ENCODE data around the gene FDX1.
"Not testable (repeated sequence)": the region's sequence is repeated elsewhere in the genome, so short reads cannot be mapped to it uniquely, and the experiment has no call there.

Gene FDX1, protein sequence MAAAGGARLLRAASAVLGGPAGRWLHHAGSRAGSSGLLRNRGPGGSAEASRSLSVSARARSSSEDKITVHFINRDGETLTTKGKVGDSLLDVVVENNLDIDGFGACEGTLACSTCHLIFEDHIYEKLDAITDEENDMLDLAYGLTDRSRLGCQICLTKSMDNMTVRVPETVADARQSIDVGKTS

DNA sequence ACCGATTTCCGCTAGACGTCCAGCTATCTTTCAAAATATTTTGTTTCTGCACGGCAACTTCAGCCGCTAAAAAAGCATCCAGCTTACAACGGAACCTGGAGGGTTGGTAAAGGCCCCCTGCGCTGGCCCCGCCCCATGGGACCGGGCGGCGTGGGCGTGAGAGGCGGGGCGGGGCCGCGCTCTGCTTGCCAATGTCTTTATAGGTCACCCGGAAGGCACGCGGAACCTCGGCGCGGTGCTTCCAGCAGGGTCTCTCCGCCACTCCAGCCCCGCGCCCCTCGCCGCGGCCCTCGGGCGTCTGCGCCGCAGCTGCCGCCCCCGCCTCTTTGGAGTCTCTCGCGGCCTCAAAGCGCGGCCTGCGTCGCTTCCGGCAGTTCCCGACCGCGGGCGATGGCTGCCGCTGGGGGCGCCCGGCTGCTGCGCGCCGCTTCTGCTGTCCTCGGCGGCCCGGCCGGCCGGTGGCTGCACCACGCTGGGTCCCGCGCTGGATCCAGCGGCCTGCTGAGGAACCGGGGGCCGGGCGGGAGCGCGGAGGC lies at the start of gene FDX1:
FDX1 (plus strand) TSS at position 218 of the 536 bp plus-strand sequence; CDS start at position 391, 173 bp downstream.
- DNase-seq = peak; percentile 94

DNA sequence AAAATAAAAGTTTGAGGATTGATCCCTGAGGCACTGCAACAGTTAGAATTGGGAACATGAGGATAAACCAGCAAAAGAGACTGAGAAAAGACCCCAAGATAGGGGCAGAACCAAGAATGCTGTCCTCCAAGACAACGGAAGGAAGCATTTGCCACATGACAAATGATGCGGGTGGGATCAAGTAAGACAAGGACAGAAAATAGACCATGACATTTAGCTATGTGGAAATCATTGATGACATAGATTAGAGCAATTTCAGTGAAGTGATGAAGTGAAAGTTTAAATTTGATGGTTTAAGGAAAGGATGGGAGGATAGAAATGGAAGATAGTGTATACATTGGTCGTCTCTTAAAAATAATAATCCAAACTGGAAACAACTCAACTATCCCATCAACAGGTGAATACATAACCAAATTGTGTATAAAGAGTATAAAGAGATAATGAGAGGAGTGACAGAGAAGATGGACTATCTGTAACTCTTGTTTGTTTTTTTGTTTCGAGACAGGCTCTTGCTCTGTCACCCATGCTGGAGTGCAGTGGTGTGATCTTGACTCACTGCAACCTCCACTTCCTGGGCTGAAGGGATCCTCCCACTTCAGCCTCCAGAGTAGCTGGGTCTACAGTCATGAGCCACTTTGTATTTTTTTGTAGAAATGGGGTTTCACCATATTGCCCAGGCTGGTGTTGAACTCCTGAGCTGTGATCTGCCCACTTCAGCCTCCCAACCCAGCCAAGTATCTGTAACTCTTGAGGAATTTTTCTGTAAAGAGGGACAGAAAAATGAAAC lies 48.7 kb upstream of the FDX1 start:
- DNase-seq = no peak

DNA sequence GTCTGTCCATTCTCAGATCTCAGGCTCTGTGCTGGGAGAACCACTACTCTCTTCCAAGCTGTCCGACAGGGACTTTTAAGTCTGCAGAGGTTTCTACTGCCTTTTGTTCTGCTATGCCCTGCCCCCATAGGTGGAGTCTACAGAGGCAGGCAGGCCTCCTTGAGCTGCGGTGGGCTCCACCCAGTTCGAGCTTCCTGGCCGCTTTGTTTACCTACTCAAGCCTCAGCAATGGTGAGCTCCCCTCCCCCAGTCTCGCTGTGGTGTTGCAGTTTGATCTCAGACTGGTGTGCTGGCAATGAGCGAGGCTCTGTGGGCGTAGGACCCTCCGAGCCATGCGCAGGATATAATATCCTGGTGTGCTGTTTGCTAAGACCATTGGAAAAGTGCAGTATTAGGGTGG lies 41.5 kb upstream of the FDX1 start:
- DNase-seq = not testable (repeated sequence)

DNA sequence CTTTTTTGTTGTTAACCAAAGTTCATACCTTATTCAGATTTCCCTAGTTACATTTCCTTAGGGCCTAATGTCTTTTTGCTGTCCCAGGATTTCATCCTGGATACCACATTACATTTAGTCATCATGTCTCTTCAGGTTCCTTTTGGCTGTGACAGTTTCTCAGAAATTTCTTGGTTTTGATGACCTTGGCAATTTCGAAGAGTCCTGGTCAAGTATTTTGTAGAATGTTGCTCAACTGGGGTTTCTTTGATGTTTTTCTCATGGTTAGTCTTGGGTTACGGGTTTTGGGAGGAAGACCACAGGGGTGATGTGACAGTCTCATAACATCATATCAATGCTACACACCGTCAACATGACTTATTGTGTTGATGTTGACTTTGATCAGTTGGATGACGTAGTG lies 39.8 kb upstream of the FDX1 start:
- DNase-seq = no peak

DNA sequence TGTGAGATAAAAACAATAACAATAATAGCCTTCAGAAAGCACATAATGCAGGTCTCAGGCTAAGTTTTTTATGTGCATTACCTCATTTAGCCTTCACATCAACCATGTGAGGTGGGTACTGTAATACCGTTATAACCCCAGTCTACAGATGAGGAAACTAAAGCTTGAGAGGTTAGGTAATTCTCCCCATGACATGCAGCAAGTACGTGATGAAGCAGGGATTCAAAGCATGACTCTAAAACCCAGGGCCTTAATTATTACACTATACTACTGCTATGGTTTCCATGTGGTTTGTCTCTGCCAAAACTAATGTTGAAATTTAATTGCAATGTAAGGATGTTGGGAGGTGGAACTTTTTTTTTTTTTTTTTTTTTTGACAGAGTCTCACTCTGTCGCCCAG lies 37.7 kb upstream of the FDX1 start:
- no peak for DNase-seq

DNA sequence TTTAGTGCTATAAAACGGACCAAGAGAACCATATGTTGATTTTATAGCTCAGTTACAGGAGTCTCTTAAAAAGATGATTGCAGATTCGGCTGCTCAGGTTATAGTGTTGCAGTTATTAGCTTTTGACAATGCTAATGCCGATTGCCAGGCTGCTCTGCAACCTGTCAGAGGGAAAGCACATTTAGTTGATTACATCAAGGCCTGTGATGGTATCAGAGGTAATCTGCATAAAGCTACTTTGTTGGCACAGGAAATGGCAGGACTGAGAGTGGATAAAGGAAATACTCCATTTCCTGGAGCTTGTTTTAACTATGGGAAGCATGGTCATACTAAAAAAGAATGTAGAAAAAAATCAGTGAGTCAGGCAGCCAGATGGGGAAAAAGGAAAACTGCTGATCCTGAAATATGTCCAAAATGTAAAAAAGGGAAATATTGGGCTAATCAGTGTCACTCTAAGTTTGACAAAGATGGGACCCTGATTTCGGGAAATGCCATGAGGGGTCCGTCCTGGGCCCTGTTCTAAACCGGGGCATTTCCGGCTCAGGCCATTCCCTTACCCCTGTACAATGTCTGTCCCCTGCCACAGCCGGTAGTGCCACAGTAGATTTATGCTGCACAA lies 32.0 kb upstream of the FDX1 start:
- not testable (repeated sequence) for DNase-seq

DNA sequence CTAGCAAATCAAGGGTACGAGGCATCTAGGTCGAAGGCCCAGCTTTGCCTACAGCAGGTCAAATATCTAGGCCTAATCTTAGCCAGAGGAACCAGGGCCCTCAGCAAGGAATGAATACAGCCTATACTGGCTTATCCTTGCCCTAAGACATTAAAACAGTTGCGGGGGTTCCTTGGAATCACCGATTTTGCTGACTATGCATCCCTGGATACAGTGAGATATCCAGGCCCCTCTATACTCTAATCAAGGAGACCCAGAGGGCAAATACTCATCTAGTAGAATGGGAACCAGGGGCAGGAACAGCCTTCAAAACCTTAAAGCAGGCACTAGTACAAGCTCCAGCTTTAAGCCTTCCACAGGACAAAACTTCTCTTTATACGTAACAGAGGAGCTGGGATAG lies 26.2 kb upstream of the FDX1 start:
- DNase-seq = not testable (repeated sequence)

DNA sequence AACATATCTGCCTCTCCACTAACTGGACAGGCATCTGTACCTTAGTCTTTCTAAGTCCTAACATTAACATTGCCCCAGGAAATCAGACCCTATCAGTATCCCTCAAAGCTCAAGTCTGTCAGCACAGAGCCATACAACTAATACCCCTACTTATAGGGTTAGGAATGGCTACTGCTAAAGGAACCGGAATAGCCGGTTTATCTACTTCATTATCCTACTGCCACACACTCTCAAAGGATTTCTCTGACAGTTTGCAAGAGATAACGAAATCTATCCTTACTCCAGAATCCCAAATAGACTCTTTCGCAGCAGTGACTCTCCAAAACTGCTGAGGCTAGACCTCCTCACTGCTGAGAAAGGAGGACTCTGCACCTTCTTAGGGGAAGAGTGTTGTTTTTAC lies 24.1 kb upstream of the FDX1 start:
- not testable (repeated sequence) for DNase-seq

DNA sequence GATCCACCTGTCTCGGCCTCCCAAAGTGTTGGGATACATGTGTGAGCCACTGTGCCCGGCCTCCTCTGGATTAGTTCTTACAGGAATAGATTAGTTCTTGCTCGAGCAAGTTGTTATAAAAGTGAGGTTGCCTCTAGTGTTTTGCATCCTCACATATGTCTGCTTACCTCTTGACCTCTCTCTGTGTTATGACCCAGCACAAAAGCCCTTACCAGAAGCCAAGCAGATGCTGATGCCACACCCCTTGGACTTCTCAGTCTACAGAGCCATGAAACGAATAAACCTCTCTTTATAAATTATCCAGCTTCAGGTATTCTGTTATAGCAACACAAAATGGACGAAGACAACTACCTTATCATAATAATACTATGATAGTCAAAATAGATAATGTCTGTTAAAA lies 22.4 kb upstream of the FDX1 start:
- no peak for DNase-seq

DNA sequence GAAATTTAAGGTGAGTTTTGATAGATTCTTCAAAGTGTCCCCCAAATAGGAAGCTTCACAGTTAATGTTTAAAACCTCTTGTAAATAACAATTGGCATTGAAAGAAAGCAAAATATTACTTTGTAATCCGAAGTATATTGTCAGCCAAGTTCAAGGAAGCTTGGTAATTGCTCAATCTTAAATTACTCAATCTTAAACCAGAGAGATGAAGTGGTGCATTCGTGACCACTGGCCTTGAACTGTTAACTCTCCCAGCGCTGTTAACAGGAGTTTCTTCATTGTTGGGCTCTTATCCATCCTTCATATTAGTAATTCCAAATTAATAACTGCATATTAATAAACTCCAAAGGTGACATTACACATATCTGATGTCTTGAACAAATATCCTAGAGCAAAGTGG lies 20.6 kb upstream of the FDX1 start:
- DNase-seq = no peak

DNA sequence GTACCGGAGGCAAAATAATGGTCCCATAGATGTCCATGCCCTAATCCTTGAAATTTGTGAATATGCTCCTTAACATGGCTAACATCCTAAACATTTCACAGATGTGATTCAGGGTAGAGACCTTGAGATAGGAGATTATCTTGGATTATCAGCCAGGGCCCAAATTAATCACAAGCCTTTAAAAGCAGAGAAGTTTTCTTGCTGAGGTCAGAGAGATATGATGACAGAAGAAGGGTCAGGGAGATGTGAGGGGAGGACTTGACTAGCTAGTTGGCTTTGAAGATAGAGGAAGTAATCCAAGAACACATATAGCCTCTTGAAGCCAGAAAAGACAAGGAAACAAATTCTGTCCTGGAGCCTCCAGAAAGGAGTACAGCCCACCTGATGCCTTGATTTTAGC lies 19.1 kb upstream of the FDX1 start:
- no peak for DNase-seq

DNA sequence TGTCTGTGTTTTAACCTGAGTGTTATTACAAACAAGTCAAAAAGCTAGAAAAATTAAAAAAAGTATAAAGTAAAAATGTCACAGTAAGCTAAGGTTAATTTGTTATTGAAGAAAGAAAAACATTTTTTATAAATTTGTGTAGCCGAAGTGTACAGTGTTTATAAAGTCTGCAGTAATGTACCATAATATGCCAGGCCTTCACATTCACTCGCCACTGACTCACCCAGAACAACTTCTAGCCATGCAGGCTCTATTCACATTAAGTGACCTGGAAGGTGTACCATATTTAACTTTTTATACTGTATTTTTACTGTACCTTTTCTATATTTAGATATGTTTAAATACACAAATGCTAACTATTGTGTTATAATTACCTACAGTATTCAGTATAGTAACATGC lies 14.7 kb upstream of the FDX1 start:
- DNase-seq = no peak

DNA sequence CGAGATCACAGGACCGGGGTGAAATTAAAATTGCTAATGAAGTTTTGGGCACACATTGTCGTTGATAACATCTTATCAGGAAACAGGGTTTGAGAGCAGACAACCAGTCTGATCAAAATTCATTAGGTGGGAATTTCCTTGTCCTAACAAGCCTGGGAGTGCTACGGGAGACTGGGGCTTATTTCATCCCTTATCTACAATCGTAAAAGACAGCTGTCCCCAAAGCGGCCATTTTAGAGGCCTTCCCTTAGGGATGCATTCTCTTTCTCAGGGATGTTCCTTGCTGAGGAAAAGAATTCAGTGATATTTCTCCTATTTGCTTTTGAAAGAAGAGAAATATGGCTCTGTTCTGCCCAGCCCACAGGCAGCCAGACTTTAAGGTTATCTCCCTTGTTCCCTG lies 8.1 kb upstream of the FDX1 start:
- not testable (repeated sequence) for DNase-seq

DNA sequence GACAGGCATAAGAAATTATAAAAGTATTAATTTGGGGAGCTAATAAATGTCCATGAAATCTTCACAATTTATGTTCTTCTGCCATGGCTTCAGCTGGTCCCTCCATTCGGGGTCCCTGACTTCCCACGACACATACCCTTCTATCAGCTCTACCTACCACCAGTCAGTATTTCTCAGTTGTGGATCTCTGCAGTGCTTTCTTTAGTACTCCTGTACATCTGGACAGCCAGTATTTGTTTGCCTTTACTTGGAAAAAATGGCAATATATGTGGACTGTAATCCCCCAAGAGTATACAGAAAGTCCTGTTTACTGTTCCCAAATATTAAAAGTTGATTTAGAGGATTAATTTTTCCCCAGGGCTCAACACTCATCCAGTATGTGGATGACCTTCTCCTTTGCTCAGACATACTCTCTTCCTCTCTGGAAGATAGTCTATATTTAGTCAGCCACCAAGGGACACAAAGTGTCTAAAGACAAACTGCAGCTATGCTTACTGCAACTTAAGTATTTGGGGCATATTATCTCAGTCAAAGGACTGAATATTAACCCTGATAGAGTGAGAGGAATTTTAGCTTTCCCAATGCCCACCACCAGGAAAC lies 7.3 kb upstream of the FDX1 start:
- DNase-seq = no peak

DNA sequence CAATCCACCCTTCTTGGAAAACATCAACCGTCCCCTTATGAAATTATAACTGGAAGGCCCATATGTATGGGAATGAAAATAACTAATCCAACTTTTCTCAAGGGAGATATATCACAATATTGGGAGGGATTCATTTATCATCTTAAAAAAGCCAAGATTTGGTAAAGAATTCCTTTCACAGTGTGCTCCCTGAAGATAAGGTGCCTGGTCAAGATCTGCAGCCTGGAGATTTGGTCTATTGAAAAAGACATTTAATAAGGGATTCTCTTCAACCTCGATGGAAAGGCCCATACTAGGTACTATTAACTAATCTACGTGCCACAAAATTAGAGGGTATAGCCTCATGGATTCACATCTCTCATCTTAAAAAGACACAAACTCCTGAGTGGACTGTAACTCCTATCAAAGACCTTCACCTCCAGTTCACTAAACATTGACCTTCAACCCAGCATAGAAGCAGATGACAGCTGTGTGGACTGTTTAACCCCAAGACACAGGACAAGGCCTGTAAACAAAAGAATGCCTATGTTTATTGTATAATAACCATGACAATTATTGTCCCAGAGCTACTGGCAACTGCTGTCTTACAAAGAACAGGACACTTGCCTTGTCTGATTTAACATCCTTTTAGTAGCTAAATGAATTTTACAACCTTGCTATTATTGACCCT lies 4.8 kb upstream of the FDX1 start:
- DNase-seq = no peak

DNA sequence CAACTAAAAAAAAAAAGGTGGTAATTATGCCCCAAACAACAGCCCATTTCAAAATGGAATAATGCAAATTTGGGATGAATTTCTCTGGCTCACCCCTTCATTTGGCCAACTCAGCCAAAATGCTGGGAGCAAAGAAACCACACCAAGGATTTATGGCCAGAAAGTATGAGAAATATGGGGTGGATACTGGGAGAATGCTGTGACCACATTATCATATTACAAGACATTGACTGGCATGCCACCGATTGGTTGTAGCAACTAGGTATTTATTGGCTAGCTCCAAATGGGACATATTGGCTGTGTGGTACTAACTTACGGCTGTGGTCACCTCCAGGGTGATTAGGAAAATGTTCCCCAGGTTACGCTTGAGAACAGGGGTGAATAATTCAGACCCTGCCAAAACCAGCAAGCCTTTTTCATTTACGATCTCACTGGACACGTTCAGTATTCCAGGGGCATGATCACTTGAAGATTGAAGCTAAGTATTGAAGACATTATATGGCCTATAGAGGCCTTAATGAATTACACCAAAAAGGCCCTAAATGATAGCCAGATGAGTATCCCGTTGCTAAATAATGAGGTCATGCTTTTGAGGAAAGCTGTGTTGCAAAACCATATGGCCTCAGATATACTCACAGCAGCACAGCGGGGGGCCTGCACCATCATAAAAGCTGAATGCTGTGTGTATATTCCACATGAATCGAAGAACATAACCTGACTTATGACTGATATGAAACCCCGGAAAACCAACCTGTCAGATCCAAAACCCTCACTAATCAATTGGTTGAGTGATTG lies 3.8 kb upstream of the FDX1 start:
- peak; percentile 14 for DNase-seq

DNA sequence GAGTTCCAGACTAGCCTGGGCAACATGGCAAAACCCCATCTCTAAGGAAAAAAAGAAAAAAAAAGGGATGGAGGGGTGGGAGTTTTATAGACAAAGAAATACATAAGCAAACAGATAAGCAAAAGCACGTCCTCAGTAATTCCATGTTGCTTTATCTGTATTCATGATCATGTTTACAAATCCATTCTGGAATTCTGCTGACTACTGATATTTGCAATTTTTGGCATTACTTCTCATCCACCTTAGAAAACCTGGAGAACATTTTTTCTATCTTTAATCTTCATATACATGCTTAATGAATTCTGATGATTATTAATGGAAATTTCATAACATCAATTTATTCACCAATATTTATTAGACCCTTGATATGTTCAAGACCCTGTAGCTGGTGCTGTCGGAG lies 1.7 kb upstream of the FDX1 start:
- DNase-seq = no peak

DNA sequence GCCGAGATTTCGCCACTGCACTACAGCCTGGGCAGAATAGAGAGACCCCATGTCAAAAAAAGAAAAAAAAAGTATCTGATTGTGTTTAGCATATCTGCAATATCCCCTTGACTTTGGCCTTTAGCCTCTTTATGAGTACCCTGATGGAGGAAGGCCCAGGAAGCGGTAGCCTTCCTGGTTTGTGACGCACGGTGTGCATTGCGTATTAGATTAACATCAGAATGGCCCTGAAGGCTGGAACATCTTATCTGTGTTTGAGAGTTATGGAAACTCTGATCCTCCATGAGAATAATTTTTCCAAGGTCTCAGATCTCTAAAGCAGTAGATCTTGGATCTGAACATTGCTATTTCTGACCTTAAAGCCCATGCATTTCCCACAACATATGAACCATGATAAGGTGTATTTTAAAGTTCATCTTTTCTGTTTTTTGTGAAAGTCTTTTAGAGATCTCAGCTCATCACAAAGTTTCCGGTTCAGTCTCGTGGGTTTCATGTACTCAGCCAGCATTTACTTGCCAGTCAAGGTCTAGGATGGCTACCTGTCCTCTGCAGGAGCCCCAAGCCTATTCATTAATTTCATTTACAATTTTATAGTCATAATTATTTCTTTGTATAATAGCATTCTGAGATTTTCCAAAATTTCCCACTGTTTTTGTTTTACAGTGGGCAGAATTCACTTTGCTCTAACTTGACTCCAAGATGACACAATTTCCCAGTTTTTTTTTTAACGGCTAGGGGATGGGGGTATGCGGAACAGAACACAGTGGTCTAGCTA lies 605 bp upstream of the FDX1 start:
- DNase-seq = no peak

DNA sequence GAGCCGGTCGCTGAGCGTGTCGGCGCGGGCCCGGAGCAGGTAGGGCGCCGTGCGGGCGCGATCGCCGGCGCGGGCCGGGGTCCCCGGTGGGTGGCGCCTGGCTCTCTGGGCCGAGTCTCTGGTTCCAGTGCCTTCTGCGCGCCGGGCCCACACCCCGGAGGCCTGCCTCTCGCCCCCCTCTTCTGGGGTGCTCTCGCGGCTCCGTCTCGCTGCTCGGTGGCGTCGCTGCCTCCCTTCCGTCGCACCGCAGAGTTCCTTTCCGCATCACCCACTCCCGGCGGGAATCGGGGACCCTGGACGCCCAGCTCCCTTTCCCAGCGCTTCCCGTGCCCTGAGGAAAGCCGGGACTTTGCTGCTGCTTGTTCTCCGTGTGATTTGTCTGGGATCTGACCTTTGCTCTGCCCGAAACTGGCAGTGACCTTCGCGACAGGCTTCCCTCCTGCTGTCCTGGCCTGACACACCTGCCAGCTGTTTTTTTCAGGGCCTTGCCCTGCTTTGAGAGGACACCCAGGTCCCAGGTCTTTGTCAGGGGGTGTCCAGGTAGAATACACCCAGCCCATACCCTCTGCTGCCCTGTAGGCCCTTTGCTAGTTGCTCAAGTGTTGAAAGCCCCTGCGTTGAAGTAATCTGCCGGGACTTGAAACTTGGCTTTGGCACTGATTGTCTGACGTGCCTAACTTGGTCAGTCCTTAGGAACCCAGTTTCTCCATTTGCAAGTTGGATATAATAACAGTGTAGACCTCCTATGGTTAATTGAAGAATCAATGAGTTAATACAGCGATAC lies 711 bp downstream of the FDX1 start:
- DNase-seq = peak; percentile 62

DNA sequence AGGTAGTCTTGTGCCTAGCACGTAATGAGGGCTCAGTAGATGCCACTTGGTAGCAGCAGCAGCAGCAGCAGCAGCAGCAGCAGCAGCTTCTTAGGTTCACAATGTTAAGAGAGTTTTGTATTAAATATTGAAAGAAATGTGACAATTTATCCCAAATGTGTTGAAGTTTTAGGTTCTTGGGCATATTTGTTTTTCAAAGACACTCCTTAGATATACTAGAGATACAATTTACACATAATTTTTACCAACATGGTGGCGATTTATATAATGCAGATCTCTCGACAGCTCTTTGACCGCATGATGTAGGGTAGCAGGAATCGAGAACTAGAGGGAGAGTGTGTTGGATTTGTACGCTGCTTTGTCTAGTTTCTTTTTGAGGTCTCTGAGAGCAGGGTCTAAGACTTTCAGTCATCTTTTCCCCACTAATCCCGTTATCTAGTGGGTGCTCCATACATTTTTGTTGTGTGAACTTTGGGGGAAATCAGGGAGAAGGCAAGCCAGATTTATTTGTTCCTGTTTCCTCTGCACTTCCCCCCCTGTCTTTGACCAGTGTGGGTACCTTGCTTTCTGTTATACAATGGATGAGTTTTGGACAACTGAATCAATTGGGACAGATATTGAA lies 1.4 kb downstream of the FDX1 start:
- DNase-seq = no peak
